ENCODE measurements around the gene THADA.
"Not testable (repeated sequence)": the region's sequence is repeated elsewhere in the genome, so short reads cannot be mapped to it uniquely, and the experiment has no call there.

The THADA gene

GRCh38 chr2:43450617-43451016, 145.2 kb downstream of the THADA start:
- H3K27me3 ChIP-seq (ENCODE audit: low read length), result no peaks in the 10 kb centered on the region
- no peak overlapping the region for H3K9ac ChIP-seq (ENCODE audit: low read length)
- no peak overlapping the region for H3K4me2 ChIP-seq (ENCODE audit: low read depth, low read length, poor library complexity, severe bottlenecking)

GRCh38 chr2:43448822-43449110, 147.1 kb downstream of the THADA start:
- Histone ChIP-seq H3K9ac (ENCODE audit: low read length) (no peak overlapping the region), H3K79me2 (ENCODE audit: insufficient read depth, low read length) (no peaks in the 10 kb centered on the region), H3F3A (ENCODE audit: insufficient read depth) (no peaks in the 10 kb centered on the region), H3K9me2 (replicated peaks; ENCODE audit: insufficient read depth, low read length) (no peaks in the 10 kb centered on the region), H3K27ac (ENCODE audit: low read depth, low read length) (no peak overlapping the region), H3K27me3 (ENCODE audit: low read length) (no peaks in the 10 kb centered on the region), H2AFZ (ENCODE audit: low read depth, low read length, severe bottlenecking) (no peak overlapping the region), H3K36me3 (ENCODE audit: low read length) (no peaks in the 10 kb centered on the region), H4K20me1 (ENCODE audit: low read depth, low read length) (no peaks in the 10 kb centered on the region), H3K9me3 (ENCODE audit: insufficient read depth, low read length) (no peaks in the 10 kb centered on the region), H3K4me3 (ENCODE audit: insufficient read depth, low read length, poor library complexity, severe bottlenecking) (no peak overlapping the region), H3K4me2 (ENCODE audit: low read depth, low read length, poor library complexity, severe bottlenecking) (no peak overlapping the region)
- TF ChIP-seq EZH2phosphoT487 (conservative IDR thresholded peaks at IDR 0.05; ENCODE audit: low read length), result no peak
- no peak for TF ChIP-seq CTCF (IDR thresholded peaks at IDR 0.05; ENCODE audit: insufficient read depth, low read length, poor library complexity, severe bottlenecking)

More at GRCh38 chr2:43450617-43451016, 145.2 kb downstream of the THADA start:
- Histone ChIP-seq H3K27ac (ENCODE audit: low read depth, low read length) (no peak overlapping the region), H3K9me3 (ENCODE audit: insufficient read depth, low read length) (no peaks in the 10 kb centered on the region), H3F3A (ENCODE audit: insufficient read depth) (no peaks in the 10 kb centered on the region), H3K9me2 (replicated peaks; ENCODE audit: insufficient read depth, low read length) (no peaks in the 10 kb centered on the region), H3K79me2 (ENCODE audit: insufficient read depth, low read length) (no peaks in the 10 kb centered on the region), H3K4me3 (ENCODE audit: insufficient read depth, low read length, poor library complexity, severe bottlenecking) (no peak overlapping the region), H2AFZ (ENCODE audit: low read depth, low read length, severe bottlenecking) (no peak overlapping the region), H4K20me1 (ENCODE audit: low read depth, low read length) (no peaks in the 10 kb centered on the region), H3K36me3 (ENCODE audit: low read length) (no peaks in the 10 kb centered on the region)
- no peak for TF ChIP-seq CTCF (IDR thresholded peaks at IDR 0.05; ENCODE audit: insufficient read depth, low read length, poor library complexity, severe bottlenecking)
- no peak for TF ChIP-seq EZH2phosphoT487 (conservative IDR thresholded peaks at IDR 0.05; ENCODE audit: low read length)

- TF ChIP-seq CTCF (IDR thresholded peaks at IDR 0.05; ENCODE audit: insufficient read depth, low read length, poor library complexity, severe bottlenecking), result no peak
- no peak for TF ChIP-seq EZH2phosphoT487 (conservative IDR thresholded peaks at IDR 0.05; ENCODE audit: low read length)
- no peak overlapping the region for H3K27ac ChIP-seq (ENCODE audit: low read depth, low read length)
Observed at GRCh38 chr2:43448011-43448821, 147.6 kb downstream of the THADA start.

GRCh38 chr2:43446755-43447154, 149.1 kb downstream of the THADA start:
- not testable (repeated sequence) for H3K79me2 ChIP-seq (ENCODE audit: insufficient read depth, low read length); H3K27ac ChIP-seq (ENCODE audit: low read depth, low read length); H2AFZ ChIP-seq (ENCODE audit: low read depth, low read length, severe bottlenecking); H3K27me3 ChIP-seq (ENCODE audit: low read length); H3F3A ChIP-seq (ENCODE audit: insufficient read depth); H4K20me1 ChIP-seq (ENCODE audit: low read depth, low read length); H3K9me2 ChIP-seq (replicated peaks; ENCODE audit: insufficient read depth, low read length); H3K4me3 ChIP-seq (ENCODE audit: insufficient read depth, low read length, poor library complexity, severe bottlenecking); H3K9me3 ChIP-seq (ENCODE audit: insufficient read depth, low read length); H3K4me2 ChIP-seq (ENCODE audit: low read depth, low read length, poor library complexity, severe bottlenecking); H3K36me3 ChIP-seq (ENCODE audit: low read length); H3K9ac ChIP-seq (ENCODE audit: low read length)

More at GRCh38 chr2:43448011-43448821, 147.6 kb downstream of the THADA start:
- H3K4me2 ChIP-seq (ENCODE audit: low read depth, low read length, poor library complexity, severe bottlenecking), result no peak overlapping the region
- H2AFZ ChIP-seq (ENCODE audit: low read depth, low read length, severe bottlenecking), result no peak overlapping the region
- no peaks in the 10 kb centered on the region for H3K9me3 ChIP-seq (ENCODE audit: insufficient read depth, low read length)
- no peaks in the 10 kb centered on the region for H4K20me1 ChIP-seq (ENCODE audit: low read depth, low read length)
- H3K27me3 ChIP-seq (ENCODE audit: low read length), result no peaks in the 10 kb centered on the region
- no peaks in the 10 kb centered on the region for H3F3A ChIP-seq (ENCODE audit: insufficient read depth)
- no peak overlapping the region for H3K9ac ChIP-seq (ENCODE audit: low read length)
- no peaks in the 10 kb centered on the region for H3K79me2 ChIP-seq (ENCODE audit: insufficient read depth, low read length)
- H3K4me3 ChIP-seq (ENCODE audit: insufficient read depth, low read length, poor library complexity, severe bottlenecking), result no peak overlapping the region
- no peaks in the 10 kb centered on the region for H3K36me3 ChIP-seq (ENCODE audit: low read length)
- no peaks in the 10 kb centered on the region for H3K9me2 ChIP-seq (replicated peaks; ENCODE audit: insufficient read depth, low read length)
